HG03520 (cell line): ENCODE results near the gene PATE2.

ENCODE experiments used
- ATAC-seq: cut with Tn5 transposase; IDR thresholded peaks from one replicate; pipeline ENCODE4 v1.9.1; 2021; ENCODE audit warnings: mild to moderate bottlenecking, moderate library complexity; ENCODE audit not compliant: unreplicated experiment

The PATE2 gene

DNA sequence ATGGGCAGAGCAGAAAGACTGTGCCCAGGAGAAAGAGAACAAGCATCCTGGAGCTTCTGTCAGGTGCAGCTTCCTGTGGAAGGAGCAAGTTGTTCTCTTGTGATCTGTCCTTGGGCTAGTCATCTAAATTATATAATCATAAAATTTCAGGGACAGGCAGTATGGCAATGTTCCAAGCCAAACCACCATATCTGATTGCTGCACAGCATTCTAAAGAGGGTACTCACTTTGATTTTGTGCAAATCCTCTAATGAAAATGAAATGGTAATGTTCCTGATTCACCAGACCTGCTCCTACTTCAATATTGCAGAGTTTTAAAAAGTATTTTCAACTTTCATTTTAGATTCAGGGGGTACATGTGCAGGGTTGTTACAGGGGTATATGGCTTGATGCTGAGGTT lies at the start of gene PATE2:
PATE2 (minus strand) TSS at position 101 of the 400 bp plus-strand sequence; CDS start at position 46, 55 bp downstream.
- ATAC-seq, result no peak

DNA sequence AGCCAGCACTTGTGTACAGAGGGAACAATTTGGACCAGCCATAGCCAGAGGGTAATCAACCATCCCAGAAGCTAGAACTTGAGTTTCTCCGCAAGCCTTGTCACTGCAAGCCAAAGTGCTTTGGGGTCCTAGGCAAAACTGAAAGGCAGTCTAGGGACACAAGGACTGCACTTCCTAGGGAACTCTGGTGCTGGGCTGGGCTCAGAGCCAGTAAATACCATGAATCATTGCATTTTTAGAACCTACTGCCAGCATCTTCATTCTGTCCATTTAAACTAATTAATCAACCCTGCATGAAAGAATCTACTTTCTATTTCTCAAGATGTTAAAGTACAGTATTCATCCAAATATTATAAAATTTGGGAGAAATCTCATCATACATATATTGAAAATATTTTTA lies 29.3 kb upstream of the PATE2 start:
- ATAC-seq, result no peak

DNA sequence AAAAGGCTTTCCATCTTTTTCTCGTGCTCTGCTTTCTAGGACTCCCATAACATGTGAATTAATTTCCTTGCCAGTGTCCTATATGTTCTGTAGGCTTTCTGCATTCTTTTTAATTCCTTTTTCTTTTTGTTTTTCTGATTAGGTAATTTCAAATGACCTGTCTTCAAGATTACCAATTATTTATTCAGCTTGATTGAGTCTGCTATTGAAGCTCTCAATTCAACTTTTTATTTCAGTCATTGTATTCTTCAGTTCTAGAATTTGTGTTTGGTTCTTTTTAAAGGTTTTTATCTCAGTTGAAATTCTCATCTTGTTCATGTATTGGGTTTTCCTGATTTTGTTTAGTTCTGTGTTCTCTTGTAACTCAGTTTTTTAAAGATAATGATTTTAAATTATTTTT lies 23.8 kb upstream of the PATE2 start:
- no peak for ATAC-seq

DNA sequence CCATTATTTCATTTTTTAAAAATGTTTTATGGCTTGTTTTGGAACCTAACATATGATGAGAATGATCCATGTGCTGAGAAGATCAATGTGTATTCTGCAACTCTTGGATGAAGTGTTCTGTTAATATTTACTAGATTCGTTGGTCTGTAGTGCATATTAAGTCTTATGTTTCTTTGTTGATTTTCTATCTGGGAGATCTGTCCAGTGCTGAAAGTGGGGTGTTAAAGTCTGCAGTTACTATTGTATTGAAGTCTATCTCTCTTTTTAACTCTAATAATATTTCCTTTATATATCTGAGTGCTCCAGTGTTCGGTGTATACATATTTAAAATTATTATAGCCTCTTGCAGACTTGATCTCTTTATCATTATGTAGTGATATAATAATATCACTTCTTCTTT lies 21.2 kb upstream of the PATE2 start:
- no peak for ATAC-seq

DNA sequence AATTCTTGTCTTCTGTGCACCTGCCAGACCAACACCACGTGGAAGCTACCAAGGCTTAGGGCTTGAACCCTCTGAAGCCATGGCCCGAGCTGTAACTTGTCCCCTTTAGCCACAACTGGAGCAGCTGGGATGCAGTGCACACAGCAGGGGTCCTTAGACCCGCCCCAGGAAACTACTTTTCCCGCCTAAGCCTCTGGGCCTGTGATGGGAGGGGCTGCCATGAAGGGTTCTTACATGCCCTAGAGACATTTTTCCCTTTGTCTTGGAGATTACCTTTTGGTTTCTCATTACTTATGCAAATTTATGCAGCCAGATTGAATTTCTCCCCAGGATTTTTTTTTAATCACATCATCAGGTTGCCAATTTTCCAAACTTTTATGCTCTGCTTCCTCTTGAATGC lies 19.0 kb upstream of the PATE2 start:
- ATAC-seq, result no peak

DNA sequence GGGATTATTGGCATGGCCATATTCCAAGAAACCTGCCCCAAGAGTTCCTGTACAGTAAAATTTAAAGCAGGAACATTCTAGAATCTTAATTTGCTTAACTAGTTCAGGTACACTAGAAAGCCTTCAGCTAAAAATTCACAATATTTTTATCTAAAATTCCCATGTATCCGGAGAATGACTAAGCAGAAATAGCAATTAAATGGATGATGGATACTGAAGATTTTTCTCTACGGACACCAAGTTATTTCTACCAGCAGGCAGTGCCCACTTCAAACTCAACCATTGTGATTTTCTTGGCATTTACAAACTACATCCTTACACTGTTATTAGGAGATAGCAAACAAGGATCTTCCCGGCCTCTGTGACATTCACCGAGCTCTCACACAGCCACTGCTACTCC lies 12.2 kb upstream of the PATE2 start:
- ATAC-seq, result no peak

DNA sequence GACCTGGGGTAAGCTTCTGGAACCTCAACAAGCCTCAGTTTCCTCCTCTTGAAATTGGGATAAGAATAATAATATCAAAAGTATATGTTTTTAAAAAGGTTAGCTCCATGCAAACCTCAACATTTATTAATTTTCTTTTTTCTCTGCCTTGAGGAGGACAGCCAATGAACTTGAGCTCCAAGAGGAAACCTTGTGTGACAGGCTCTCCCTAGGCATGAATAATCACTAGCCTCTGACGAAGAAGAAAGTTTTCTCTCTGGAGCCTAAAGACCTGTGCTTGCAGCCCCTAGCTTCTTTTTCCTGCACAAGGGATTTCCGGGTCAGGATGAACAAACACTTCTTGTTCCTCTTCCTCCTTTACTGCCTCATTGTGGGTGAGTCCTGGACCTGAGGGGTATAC lies 9.2 kb upstream of the PATE2 start, which contains the start of gene PATE3:
PATE3 (plus strand) TSS at position 301 of the 400 bp plus-strand sequence; CDS start at position 326, 25 bp downstream.
- ATAC-seq, result no peak

DNA sequence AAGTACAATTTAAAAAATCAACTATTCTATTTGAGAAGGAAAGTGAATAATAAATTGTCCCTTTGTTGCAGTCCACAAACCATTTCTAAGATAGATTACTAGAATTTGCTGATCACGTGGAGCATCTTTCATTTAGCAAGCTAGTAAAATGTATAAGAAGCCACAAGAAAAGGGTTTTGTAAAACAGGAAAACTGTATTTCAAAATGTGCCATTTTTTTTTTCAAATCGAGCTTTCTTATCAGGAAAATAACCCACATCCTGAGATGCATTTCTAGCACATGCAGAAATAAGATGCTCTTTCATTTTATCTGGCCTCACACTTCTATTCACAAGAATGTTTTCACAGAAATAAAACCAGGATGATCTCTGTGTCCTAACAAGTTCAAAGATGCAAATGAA lies 6.0 kb upstream of the PATE2 start:
- no peak for ATAC-seq

DNA sequence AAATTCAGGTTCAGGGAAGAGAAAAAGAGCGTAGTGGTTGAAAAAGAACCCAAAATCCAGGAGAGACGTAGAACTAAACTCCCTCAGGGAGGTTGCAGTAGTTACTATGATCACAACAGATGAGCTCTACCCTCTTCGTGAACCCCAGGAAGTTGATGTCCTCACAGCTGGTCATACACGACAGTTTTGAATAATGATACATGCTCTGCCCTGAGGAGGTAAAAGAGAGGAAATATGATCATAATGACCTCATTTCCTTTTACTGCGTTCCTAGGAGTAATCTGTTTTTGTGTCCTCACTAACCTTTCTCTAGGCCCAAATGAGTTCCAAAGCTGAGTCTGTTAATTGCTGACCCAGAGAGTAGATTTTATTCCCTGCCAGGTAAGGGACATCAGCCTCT lies 1.3 kb downstream of the PATE2 start:
- ATAC-seq, result no peak

DNA sequence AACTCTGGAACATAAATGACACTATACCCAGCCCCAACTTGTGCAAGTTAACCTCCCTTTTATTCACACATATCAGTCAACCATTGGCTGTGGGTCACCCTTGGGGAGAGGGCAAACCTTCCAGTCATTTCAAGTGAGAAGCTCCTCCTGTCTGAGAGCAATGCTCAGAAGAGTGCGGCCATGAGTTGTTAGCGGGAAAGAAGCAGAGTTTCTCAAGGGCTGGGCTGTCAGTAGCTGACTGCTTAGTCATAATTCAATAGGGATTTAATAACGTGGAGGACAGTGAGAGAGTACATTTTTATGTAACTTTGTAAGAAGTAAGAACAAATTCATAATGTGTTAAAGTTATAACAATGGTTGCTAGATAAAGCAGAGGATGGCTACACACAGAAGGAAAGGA lies 5.1 kb downstream of the PATE2 start:
- no peak for ATAC-seq

DNA sequence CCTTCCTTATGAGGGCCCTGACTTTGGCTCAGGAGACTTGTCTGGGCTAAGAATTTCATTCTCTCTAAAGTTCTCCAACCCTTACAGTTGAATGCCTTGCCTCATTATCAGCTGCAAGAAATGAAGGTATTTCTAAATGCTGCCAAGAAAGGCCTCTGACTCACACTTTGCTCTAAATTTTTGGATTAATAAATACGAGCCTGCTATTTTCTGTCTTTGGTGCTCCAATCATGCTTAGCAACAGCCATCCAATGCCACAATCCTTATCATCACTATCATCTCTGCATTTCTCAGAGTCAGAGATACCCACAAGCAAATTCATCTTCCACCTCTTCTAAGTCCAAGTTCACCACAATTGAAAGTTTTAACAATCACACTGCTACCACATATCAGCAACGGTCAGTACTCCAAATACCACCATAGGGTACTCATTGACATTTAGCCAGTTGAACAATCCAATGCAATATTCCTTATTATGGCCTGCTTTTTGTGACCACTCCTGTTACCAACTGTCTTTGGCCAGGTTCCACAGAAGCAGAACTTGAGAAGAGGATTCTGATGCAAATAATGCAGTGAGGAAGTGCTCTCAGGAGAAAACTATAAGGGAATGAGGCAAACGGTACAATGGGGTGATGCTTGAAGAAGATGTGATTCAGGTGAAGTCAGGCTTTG lies 5.7 kb downstream of the PATE2 start:
- no peak for ATAC-seq

DNA sequence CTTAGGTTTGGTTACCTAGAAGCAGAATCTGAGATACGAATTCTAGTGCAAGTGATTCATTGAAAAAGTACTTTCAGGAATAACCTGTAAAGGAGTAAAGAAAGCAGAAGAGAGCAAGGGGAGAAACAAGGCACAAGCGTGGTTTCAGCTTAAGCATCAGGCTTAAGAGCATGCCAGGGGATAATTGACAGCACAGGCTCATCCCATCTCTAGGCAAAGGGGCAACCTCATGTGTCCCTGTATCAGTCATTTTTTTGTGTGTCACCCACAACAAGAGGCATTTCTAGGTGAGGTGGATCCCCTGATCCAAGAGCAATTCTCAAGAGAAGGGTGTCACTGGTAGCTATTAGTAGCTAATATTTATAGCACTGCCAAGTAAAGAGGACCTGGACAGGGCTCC lies 8.0 kb downstream of the PATE2 start:
- ATAC-seq, result no peak

DNA sequence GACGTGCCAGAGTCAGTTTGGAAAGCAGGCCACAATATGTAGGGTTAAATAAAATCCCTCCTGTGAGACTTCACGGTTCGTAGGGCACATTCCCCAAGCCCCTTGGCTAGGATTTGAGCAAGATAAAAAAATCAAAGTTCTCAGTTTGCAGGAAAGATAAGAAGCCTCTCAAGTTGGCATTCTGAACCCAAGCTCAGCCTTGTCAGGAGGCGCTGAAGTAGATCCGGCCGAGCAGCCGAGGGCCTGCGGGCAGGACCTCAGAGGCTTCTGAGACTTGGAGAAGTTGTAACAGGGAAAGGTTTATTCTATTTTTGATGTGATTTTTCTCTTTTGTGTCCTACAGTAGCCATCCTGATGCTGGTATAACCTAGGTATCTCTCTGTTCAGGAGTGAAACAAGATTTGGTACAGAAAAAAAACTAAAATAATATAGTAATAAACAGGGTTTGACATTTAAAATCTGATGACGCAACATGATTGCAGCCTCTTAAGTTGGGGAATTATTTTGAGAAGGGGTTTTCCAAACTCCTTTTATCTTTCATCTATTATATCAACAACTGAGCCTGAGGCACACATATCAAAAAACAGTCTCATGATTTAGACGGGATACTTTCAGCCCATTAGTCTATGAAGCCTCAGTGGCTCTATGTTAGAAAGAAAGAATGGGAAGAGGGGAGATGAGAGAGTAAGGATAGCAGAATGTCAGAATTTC lies 10.1 kb downstream of the PATE2 start:
- no peak for ATAC-seq

DNA sequence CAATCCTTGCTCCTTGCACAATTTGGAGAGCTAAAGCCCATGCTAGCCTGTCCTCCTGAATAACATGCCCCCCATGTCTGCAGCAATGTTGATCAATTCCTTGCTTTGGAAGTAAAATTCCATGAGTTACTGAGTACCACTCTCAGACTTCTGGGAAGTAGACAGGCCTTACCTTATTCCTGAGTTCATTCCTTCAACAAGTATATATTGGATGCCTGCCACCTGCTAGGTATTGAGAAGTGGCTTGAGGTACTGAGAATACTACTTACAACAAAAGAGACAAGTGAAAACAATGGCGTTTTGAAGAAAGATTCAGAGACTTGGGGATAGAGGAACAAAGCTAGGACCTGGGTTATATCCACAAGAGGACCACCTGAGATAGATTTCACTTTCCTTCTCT lies 12.4 kb downstream of the PATE2 start:
- no peak for ATAC-seq

DNA sequence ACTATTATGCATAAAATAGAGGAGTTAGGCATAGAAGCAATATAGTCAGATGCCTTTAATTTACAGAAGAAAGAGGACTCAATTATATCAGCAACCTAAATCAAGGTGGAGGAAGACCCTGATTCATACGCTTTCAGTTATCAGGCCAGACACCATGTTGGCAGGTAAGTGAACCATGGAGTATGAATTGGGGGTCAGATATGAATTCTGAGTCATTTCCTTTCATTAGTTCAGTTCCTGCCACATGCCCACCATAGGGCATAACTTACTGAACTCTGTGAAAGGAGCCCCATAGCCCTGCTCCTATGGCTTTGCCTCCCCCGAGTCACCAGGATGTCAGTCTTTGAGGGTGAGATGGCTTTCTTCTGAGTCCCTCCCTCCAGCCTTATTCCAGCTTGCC lies 15.1 kb downstream of the PATE2 start:
- no peak for ATAC-seq

DNA sequence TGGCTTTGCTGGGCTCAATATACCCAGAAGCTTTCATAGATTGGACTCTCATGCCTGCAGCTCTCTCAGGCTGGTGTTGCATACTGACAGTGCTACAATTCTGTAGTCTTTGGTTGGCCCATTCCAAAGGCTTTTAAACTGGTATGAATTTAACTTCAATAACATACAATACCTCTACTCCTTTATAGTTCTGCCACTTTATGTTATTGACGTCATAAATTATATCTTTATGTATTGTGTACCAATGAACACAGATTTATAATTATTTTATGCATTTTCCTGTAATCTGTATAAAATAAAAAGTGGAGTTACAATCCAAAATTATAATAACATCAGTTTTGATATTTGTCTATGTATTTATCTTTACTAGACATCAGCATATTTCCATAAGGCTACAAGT lies 16.2 kb downstream of the PATE2 start:
- ATAC-seq, result no peak

DNA sequence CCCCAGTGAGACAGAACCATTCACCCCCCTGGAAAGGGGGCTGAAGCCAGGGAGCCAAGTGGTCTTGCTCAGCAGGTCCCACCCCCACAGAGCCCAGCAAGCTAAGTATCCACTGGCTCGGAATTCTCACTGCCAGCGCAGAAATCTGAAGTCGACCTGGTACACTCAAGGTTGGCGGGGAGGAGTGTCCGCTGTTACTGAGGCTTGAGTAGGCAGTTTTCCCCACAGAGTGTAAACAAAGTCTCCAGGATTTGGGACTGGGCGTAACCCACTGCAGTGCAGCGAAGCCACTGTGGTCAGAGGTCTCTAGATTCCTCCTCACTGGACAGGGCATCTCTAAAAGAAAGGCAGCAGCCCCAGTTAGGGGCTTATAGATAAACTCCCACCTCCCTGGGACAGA lies 22.6 kb downstream of the PATE2 start:
- no peak for ATAC-seq

DNA sequence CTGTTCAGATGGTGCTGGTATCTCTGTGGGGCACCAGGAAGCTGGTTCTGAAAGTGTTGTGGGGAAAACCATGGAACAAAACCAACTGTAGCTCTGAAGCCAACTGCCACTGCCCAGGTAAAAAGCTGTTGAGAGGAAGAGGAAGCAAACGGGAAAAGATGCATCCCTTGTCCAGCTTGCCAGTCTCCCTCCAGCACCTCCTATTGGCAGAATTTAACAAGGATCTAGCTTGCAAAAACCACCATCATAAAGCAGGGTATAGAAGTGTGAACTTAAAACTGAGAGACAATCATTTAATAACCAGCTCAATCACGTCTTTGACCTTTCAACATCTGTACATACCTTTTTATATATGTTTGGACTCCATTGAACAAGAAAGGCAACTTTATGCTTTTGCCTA lies 28.0 kb downstream of the PATE2 start:
- ATAC-seq, result no peak

DNA sequence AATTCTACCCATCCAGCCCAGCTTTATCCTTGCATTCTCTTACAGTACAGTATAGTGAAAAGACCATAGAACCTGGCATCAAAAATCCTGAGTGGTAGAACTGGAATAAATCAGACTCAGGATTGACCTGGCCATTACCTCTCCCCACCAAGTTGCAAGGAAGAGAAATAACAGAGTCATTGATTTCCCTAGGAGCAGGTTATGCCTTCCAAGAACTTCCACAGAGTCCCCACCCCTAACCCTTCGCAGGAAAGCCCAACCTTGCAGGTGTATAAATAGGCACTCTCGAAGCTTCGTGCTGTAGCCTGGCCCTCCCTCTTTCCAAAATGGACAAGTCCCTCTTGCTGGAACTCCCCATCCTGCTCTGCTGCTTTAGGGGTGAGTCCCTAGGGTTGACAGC lies 32.6 kb downstream of the PATE2 start, which contains the start of gene PATE1:
PATE1 (plus strand) TSS at position 301 of the 400 bp plus-strand sequence; CDS start at position 327, 26 bp downstream.
- no peak for ATAC-seq

DNA sequence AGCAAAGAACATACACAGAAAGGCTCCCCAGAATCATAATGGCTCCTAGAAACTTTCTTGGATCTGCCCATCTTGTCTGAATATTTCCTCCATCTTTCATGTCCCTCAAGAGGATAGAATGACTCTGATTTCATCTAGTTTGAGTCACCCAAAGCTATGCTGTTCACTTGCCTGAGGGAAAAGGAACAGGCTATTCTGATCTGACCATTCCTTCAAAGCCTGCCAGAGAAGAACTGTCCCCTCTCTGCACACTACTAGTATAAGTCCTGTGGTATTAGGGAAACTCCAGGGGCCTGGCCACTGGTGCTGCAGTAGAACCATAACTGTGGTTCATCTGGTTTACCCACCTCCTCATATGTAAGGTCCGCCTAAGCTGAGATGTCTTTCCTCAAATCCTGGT lies 34.9 kb downstream of the PATE2 start:
- no peak for ATAC-seq

DNA sequence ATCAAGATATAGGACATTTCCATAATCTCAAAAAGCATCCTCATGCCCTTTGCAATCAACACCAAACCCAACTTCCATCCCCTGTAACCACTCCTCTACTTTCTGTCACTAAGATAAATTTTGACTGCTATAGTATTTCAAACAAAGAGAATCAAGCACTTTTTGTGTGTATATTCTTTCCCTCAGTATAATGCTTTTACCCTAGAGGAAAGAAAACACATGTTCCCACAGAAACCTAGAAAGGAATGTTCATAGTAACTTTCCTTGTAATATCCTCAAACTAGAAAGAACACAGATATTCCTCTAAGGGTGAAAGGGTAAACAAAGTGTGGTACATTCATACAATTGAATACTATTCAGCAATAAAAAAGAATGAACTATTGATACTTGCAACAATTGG lies 38.0 kb downstream of the PATE2 start:
- ATAC-seq, result no peak

DNA sequence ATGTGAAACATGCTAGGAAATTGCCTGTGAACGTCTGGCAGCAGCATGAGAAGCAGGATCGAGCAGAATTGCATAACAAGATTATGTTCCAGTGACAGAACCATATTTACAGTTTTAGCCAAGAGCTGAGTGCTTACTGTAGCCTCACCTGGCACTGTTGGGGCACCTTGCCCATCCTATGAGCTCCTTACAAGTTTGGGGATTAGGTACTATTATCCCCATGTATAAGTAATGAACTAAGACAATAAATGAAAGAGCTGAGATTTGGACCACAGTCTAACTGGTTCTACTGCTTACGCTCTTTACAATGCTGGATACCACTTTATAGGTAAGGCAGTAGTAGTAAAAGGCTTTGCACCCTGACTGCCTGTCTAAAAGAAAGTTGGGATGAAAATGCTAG lies 49.7 kb downstream of the PATE2 start:
- no peak for ATAC-seq
